Spleen (tissue), 7 donors: ENCODE results near the gene PPDPF.

ENCODE experiments used
- POLR2A ChIP-seq, 3 donors: fragments of 450-650 bp; IDR thresholded peaks; one replicate each; pipeline ENCODE4 v1.5.1; 2017; ENCODE audit warnings: antibody characterized with exemption in 3 of 3, mild to moderate bottlenecking in 1 of 3
- TF ChIP-seq, protein P1 (sequence below), 11 experiments: fragments of 200-600 bp in 7 of 11; fragments of 450-650 bp in 4 of 11; sonication (generic) in 4 of 11; IDR thresholded peaks in 8 of 11; conservative IDR thresholded peaks in 3 of 11; 1 replicate in 7 of 11; 2 replicates in 4 of 11; pipeline versions ENCODE4 v1.4.0 to v1.8.0; 2016 to 2021; ENCODE audit warnings: antibody characterized with exemption in 11 of 11, inconsistent platforms in 4 of 11, mild to moderate bottlenecking in 1 of 11
- donor health status: DM: no; HTN: no; CAD: no; lungs with moderate emphysema.
- donor health status: DM: no; HTN: no; CAD: no.
- donor health status: DM: no; HTN: no; CAD: no.

DNA sequence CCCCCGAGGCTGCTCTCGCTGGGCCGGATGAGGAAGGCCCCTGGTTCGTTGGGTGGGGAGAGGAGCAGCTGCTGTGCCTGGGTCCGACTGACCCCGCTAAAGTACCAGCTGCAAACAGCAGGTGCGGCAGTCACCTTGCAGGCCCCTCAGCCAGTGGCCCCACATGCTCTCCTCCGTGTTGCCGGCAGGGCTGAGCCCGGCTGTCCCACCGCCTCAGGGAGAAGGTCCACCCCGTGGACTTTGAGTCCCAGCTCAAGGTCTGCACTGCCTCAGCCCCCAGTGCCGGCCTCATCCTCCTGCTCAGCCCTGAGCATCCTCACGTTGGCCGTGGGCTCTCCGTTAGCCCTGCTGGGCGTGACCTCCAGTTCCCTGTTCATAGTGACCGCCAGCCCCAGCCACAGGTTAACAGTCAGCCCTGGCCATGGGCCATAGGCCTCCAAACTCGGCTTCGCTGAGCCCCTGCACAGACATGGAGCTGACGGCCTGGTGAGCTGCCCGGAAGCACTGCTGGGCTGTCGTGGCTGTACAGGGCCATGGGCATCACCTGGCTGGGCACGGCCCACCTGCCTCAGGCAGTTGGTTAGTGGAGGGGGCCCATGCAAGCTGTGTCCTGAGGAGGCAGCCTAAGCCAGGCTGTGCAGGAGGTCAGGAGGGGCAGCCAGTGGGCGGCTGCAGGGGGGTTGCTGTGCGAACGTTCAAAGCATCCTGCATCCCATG is 23.8 kb downstream of the PPDPF start:
- TF ChIP-seq, protein P1, sequence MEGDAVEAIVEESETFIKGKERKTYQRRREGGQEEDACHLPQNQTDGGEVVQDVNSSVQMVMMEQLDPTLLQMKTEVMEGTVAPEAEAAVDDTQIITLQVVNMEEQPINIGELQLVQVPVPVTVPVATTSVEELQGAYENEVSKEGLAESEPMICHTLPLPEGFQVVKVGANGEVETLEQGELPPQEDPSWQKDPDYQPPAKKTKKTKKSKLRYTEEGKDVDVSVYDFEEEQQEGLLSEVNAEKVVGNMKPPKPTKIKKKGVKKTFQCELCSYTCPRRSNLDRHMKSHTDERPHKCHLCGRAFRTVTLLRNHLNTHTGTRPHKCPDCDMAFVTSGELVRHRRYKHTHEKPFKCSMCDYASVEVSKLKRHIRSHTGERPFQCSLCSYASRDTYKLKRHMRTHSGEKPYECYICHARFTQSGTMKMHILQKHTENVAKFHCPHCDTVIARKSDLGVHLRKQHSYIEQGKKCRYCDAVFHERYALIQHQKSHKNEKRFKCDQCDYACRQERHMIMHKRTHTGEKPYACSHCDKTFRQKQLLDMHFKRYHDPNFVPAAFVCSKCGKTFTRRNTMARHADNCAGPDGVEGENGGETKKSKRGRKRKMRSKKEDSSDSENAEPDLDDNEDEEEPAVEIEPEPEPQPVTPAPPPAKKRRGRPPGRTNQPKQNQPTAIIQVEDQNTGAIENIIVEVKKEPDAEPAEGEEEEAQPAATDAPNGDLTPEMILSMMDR (IDR thresholded peaks at IDR 0.05 in 8 of 11, conservative IDR thresholded peaks at IDR 0.05 in 3 of 11), result no peak
- TF ChIP-seq POLR2A (IDR thresholded peaks at IDR 0.05), result no peak
